Effector CD8-positive, alpha-beta T cell (primary cell): Measurements from ENCODE around the gene POLDIP2.
"Not testable (repeated sequence)": the region's sequence is repeated elsewhere in the genome, so short reads cannot be mapped to it uniquely, and the experiment has no call there.

Experiments
- DNase-seq: peaks from one replicate; lab custom pipeline; 2025; lab: John Stamatoyannopoulos, UW

Gene POLDIP2

GRCh38 chr17:28366605-28367004 lies 9.3 kb upstream of the POLDIP2 start:
- DNase-seq, result no peak

- no peak for DNase-seq
Measured at GRCh38 chr17:28365487-28365886, 8.2 kb upstream of the POLDIP2 start.

GRCh38 chr17:28364665-28365363 lies 7.5 kb upstream of the POLDIP2 start, which contains the start of gene SEBOX:
SEBOX (minus strand) TSS chr17:28365199; CDS start chr17:28365151, 48 bp downstream.
- no peak for DNase-seq

- no peak for DNase-seq
Measured at GRCh38 chr17:28363776-28364650, 6.7 kb upstream of the POLDIP2 start.

GRCh38 chr17:28363186-28363585 lies 5.9 kb upstream of the POLDIP2 start:
- no peak for DNase-seq

- no peak for DNase-seq
Measured at GRCh38 chr17:28357901-28358197, 522 bp upstream of the POLDIP2 start.

GRCh38 chr17:28350271-28350670 lies 7.1 kb downstream of the POLDIP2 start:
- no peak for DNase-seq

GRCh38 chr17:28348979-28349378 lies 8.3 kb downstream of the POLDIP2 start:
- no peak for DNase-seq

GRCh38 chr17:28347261-28347891 lies 10.0 kb downstream of the POLDIP2 start:
- DNase-seq, result no peak

- DNase-seq, result no peak
Measured at GRCh38 chr17:28346746-28347246, 10.5 kb downstream of the POLDIP2 start.

GRCh38 chr17:28346199-28346580 lies 11.1 kb downstream of the POLDIP2 start:
- no peak for DNase-seq

- no peak for DNase-seq
Measured at GRCh38 chr17:28345419-28346198, 11.7 kb downstream of the POLDIP2 start.

- DNase-seq, result no peak
Measured at GRCh38 chr17:28344435-28344901, 12.9 kb downstream of the POLDIP2 start.

- no peak for DNase-seq
Measured at GRCh38 chr17:28344011-28344410, 13.3 kb downstream of the POLDIP2 start.

GRCh38 chr17:28343491-28343932 lies 13.8 kb downstream of the POLDIP2 start:
- no peak for DNase-seq

GRCh38 chr17:28342313-28342712 lies 15.0 kb downstream of the POLDIP2 start:
- no peak for DNase-seq

GRCh38 chr17:28341516-28341915 lies 15.8 kb downstream of the POLDIP2 start:
- DNase-seq, result no peak

- no peak for DNase-seq
Measured at GRCh38 chr17:28340374-28340773, 17.0 kb downstream of the POLDIP2 start.

- DNase-seq, result no peak
Measured at GRCh38 chr17:28339431-28339830, 17.9 kb downstream of the POLDIP2 start.

GRCh38 chr17:28338769-28339212 lies 18.5 kb downstream of the POLDIP2 start:
- DNase-seq, result not testable (repeated sequence)

GRCh38 chr17:28338056-28338768 lies 19.1 kb downstream of the POLDIP2 start:
- DNase-seq, result no peak
